IMR-90 (cell line): ENCODE results near the gene TRIM46. TPM values are rescaled to one million over a fixed set of nuclear protein-coding genes. Genes with fewer than 3 reads are reported as not detected.

Source experiments
- ATAC-seq: fragments of 200-7000 bp; cut with Tn5 transposase; 2 replicates; pipeline ENCODE4 v1.9.1; 2020; ENCODE audit warnings: low read depth, mild to moderate bottlenecking, moderate library complexity
- BruUV-seq: library from RNA; stranded (reverse); fragments of 400-500 nt; replicated peaks from 2 replicates; lab custom pipeline; 2021; lab: Mats Ljungman, UMichigan
- CTCF ChIA-PET: fragments of 300-600 bp; formaldehyde crosslinking; extraction: SDS; loops from one replicate; lab custom pipeline; 2021; ENCODE audit warnings: antibody characterized with exemption; lab: Yijun Ruan, JAX
- POLR2A ChIA-PET: fragments of 300-600 bp; sonication (Branson Sonifier 250); formaldehyde crosslinking; loops from one replicate; lab custom pipeline; 2022; ENCODE audit warnings: antibody characterized with exemption; ENCODE audit not compliant: unreplicated experiment; lab: Charles Lee
- DNase-seq: peaks from one replicate; pipeline ENCODE4 v3.0.0; 2013
- H2AFZ ChIP-seq: replicated peaks from 2 replicates; pipeline ENCODE3; 2013; ENCODE audit warnings: low read length, mild to moderate bottlenecking; ENCODE audit not compliant: poor library complexity
- H2AK5ac ChIP-seq: 2 replicates; pipeline ENCODE4 v1.6.1; 2013; ENCODE audit warnings: low read depth, low read length, inconsistent platforms
- H2AK9ac ChIP-seq: replicated peaks from 2 replicates; pipeline ENCODE3; 2013; ENCODE audit warnings: mild to moderate bottlenecking, low read depth, low read length, moderate library complexity; ENCODE audit not compliant: poor library complexity
- H2BK120ac ChIP-seq: 2 replicates; pipeline ENCODE4 v1.6.1; 2013; ENCODE audit warnings: low read depth, low read length, inconsistent platforms
- H2BK15ac ChIP-seq: 3 replicates; pipeline ENCODE4 v1.6.1; 2013; ENCODE audit warnings: low read depth, low read length, inconsistent platforms
- H2BK20ac ChIP-seq: 2 replicates; pipeline ENCODE4 v1.6.1; 2013; ENCODE audit warnings: low read depth, mild to moderate bottlenecking, inconsistent platforms, low read length, moderate library complexity
- H2BK5ac ChIP-seq: 2 replicates; pipeline ENCODE4 v1.6.1; 2013; ENCODE audit warnings: mild to moderate bottlenecking, low read depth, low read length, inconsistent platforms; ENCODE audit not compliant: poor library complexity, severe bottlenecking
- H3K14ac ChIP-seq: replicated peaks from 2 replicates; pipeline ENCODE4 v1.6.1; 2013; ENCODE audit warnings: low read depth, low read length, inconsistent platforms
- H3K18ac ChIP-seq: 2 replicates; pipeline ENCODE4 v1.6.1; 2013; ENCODE audit warnings: low read depth, low read length, control low read depth
- H3K23ac ChIP-seq: 2 replicates; pipeline ENCODE4 v1.6.1; 2013; ENCODE audit warnings: low read depth, low read length, inconsistent platforms
- H3K27ac ChIP-seq: 2 replicates; pipeline ENCODE4 v1.5.1; 2013; ENCODE audit warnings: mild to moderate bottlenecking, control low read depth, low read length; ENCODE audit not compliant: insufficient read depth
- H3K27me3 ChIP-seq: 2 replicates; pipeline ENCODE4 v1.6.1; 2013; ENCODE audit warnings: low read length; ENCODE audit not compliant: control insufficient read depth, insufficient read depth
- H3K36me3 ChIP-seq: 2 replicates; pipeline ENCODE4 v1.6.1; 2013; ENCODE audit warnings: low read length, mixed read lengths; ENCODE audit not compliant: control insufficient read depth, insufficient read depth
- H3K4ac ChIP-seq: 2 replicates; pipeline ENCODE4 v1.6.1; 2013; ENCODE audit warnings: low read depth, low read length, inconsistent platforms
- H3K4me1 ChIP-seq: 2 replicates; pipeline ENCODE4 v1.6.1; 2013; ENCODE audit warnings: low read length, mixed read lengths; ENCODE audit not compliant: control insufficient read depth, insufficient read depth
- H3K4me2 ChIP-seq: 2 replicates; pipeline ENCODE4 v1.6.1; 2013; ENCODE audit warnings: low read depth, mild to moderate bottlenecking, control low read depth, low read length, moderate library complexity
- H3K4me3 ChIP-seq: 2 replicates; pipeline ENCODE4 v1.5.1; 2013; ENCODE audit warnings: low read depth, mild to moderate bottlenecking, control low read depth, low read length, moderate library complexity; ENCODE audit not compliant: insufficient read depth
- H3K56ac ChIP-seq: 2 replicates; pipeline ENCODE4 v1.6.1; 2013; ENCODE audit warnings: low read length, inconsistent platforms; ENCODE audit not compliant: insufficient read depth; ENCODE audit errors: extremely low read depth
- H3K79me1 ChIP-seq, 2 experiments: 2 replicates each; pipeline ENCODE4 v1.6.1; 2013; ENCODE audit warnings: low read length in 2 of 2, inconsistent platforms in 1 of 2, low read depth in 1 of 2
- H3K9ac ChIP-seq: 2 replicates; pipeline ENCODE4 v1.6.1; 2013; ENCODE audit warnings: low read depth, low read length, control low read depth
- H3K9me1 ChIP-seq: 2 replicates; pipeline ENCODE4 v1.6.1; 2013; ENCODE audit warnings: low read length, inconsistent platforms; ENCODE audit not compliant: insufficient read depth
- H3K9me3 ChIP-seq: 2 replicates; pipeline ENCODE4 v1.6.1; 2013; ENCODE audit warnings: low read length; ENCODE audit not compliant: control insufficient read depth, insufficient read depth
- H4K20me1 ChIP-seq: 2 replicates; pipeline ENCODE4 v1.6.1; 2013; ENCODE audit warnings: low read length, inconsistent platforms; ENCODE audit not compliant: insufficient read depth
- H4K5ac ChIP-seq: 2 replicates; pipeline ENCODE4 v1.6.1; 2013; ENCODE audit warnings: mild to moderate bottlenecking, low read depth, low read length, control low read depth
- H4K8ac ChIP-seq, 2 experiments: 2 replicates each; pipeline ENCODE4 v1.6.1; 2013; ENCODE audit warnings: low read depth in 2 of 2, low read length in 2 of 2, control low read depth in 1 of 2, inconsistent platforms in 1 of 2
- H4K91ac ChIP-seq: 2 replicates; pipeline ENCODE4 v1.6.1; 2013; ENCODE audit warnings: low read depth, low read length, inconsistent platforms; ENCODE audit not compliant: insufficient read depth
- BHLHE40 ChIP-seq: fragments of 150-350 bp; IDR thresholded peaks from 2 replicates; pipeline ENCODE4 v1.6.1; 2016; ENCODE audit warnings: mild to moderate bottlenecking, low read depth, low read length
- CEBPB ChIP-seq: IDR thresholded peaks from 2 replicates; pipeline ENCODE4 v1.6.1; 2012; ENCODE audit warnings: low read depth, low read length, improper control_type of control experiment
- CHD1 ChIP-seq: IDR thresholded peaks from 2 replicates; pipeline ENCODE4 v1.6.1; 2012; ENCODE audit warnings: low read depth, low read length, improper control_type of control experiment
- MAZ ChIP-seq: IDR thresholded peaks from 2 replicates; pipeline ENCODE4 v1.6.1; 2012; ENCODE audit warnings: low read depth, mild to moderate bottlenecking, low read length, improper control_type of control experiment, moderate library complexity, borderline replicate concordance
- MXI1 ChIP-seq: IDR thresholded peaks from 2 replicates; pipeline ENCODE4 v1.6.1; 2012; ENCODE audit warnings: low read depth, mild to moderate bottlenecking, low read length, moderate library complexity, borderline replicate concordance
- NFE2L2 ChIP-seq: fragments of 150-350 bp; IDR thresholded peaks from 2 replicates; pipeline ENCODE4 v1.6.1; 2016; ENCODE audit warnings: low read depth, mild to moderate bottlenecking, low read length
- POLR2A ChIP-seq: IDR thresholded peaks from 2 replicates; pipeline ENCODE4 v1.6.1; 2012; ENCODE audit warnings: mild to moderate bottlenecking, low read depth, low read length
- RAD21 ChIP-seq: IDR thresholded peaks from 2 replicates; pipeline ENCODE4 v1.6.1; 2012; ENCODE audit warnings: low read length, improper control_type of control experiment
- RCOR1 ChIP-seq: IDR thresholded peaks from 2 replicates; pipeline ENCODE4 v1.6.1; 2012; ENCODE audit warnings: mild to moderate bottlenecking, low read length, improper control_type of control experiment; ENCODE audit not compliant: insufficient replicate concordance
- SMC3 ChIP-seq: fragments of 150-350 bp; IDR thresholded peaks from 2 replicates; pipeline ENCODE4 v1.6.1; 2016; ENCODE audit warnings: low read depth, mild to moderate bottlenecking, antibody characterized with exemption, low read length, moderate library complexity
- WGBS, 2 experiments: methylation state at CpG; one replicate each; pipeline versions ENCODE4 v1.1.5 to v1.1.7; 2013; ENCODE audit warnings: missing lambda C conversion rate in 2 of 2; ENCODE audit not compliant: insufficient read length in 1 of 2; ENCODE audit errors: extremely low coverage in 2 of 2; 5-methylcytosine and 5-hydroxymethylcytosine counted together
- dilution Hi-C: fragments of 300-500 bp; cut with HindIII; formaldehyde crosslinking; loops from one replicate; pipeline ENCODE4 v1.14.3; 2018; ENCODE audit warnings: low sequenced_read_pairs; ENCODE audit not compliant: unreplicated experiment
- in situ Hi-C: fragments of 300-500 bp; cut with MboI; formaldehyde crosslinking; loops from 3 replicates; pipeline ENCODE4 v1.14.3; 2019; ENCODE audit warnings: low sequenced_read_pairs, inconsistent platforms, mixed read lengths
- intact Hi-C: fragments of 100-400 bp; cut with micrococcal nuclease; formaldehyde crosslinking; loops from 2 replicates; pipeline ENCODE4 v1.10.0; 2022
- polyA plus RNA-seq, 3 experiments: library from polyadenylated mRNA; depleted of rRNA; stranded (reverse); fragments of >200 nt; gene quantifications; 2 replicates each; pipeline ENCODE4 v1.2.3, GENCODE V29; 2012; ENCODE audit warnings: low replicate concordance in 1 of 3
- total RNA-seq: library from RNA; depleted of rRNA; stranded (reverse); fragments of >200 nt; gene quantifications from 2 replicates; pipeline ENCODE4 v1.2.3, GENCODE V29; 2012
- TF ChIP-seq, protein P1 (sequence below): fragments of 150-350 bp; IDR thresholded peaks from 2 replicates; pipeline ENCODE4 v1.6.1; 2017; ENCODE audit warnings: mild to moderate bottlenecking, antibody characterized with exemption, low read length, low read depth

Gene TRIM46
- total and polyA plus RNA-seq, 2 of the 4 experiments (the other 2 are of a cell fraction) = 2.3 to 6.2 TPM

DNA sequence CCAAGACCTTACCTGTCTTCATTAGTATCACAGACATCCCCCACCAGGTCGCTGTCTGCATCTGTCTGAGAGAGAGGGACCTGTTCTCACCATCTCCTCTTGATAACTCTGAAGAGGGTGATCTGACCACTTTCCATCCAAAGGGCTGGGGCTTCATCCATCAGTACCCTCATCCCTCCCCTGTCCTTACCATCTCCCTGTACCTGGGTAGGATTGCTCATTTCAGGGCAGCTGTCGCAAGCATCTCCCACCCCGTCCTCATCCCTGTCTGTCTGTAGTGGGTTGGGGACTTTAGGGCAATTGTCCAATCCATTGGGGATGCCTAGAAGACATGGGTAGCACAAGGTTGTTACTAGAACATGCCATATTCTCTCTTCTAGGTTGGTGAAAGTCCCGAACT, 26.1 kb downstream of the TRIM46 start:
- H3K4me2 ChIP-seq = no peak overlapping the region
- ChIA-PET CTCF (no interaction called here), POLR2A (no interaction called here)
- no peak overlapping the region for H3K23ac ChIP-seq
- no peaks in the 10 kb centered on the region for H3K9me3 ChIP-seq
- peaks cover 28% of the 10 kb centered on the region for H3K36me3 ChIP-seq
- in situ Hi-C loops = no loop called here
- DNase-seq (no peak), ATAC-seq (no peak)
- TF ChIP-seq CHD1 (no peak), MAZ (no peak), RAD21 (no peak), RCOR1 (no peak), SMC3 (no peak), POLR2A (no peak), BHLHE40 (no peak), CEBPB (no peak), MXI1 (no peak), NFE2L2 (no peak)
- TF ChIP-seq, protein P1, sequence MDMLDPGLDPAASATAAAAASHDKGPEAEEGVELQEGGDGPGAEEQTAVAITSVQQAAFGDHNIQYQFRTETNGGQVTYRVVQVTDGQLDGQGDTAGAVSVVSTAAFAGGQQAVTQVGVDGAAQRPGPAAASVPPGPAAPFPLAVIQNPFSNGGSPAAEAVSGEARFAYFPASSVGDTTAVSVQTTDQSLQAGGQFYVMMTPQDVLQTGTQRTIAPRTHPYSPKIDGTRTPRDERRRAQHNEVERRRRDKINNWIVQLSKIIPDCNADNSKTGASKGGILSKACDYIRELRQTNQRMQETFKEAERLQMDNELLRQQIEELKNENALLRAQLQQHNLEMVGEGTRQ = no peak
- H3K27ac ChIP-seq = no peak overlapping the region
- H3K9me1 ChIP-seq = peaks cover 15% of the 10 kb centered on the region; the same call in 1 of the 2 replicates
- no peak overlapping the region for H4K91ac ChIP-seq
- peaks cover 6% of the 10 kb centered on the region; the same call in 1 of the 2 replicates for H3K4me1 ChIP-seq
- H2AK9ac ChIP-seq = no peak overlapping the region
- dilution Hi-C loops = no loop called here
- H2AFZ ChIP-seq = no peak overlapping the region
- intact Hi-C loops = loop anchor here (10.0 kb wide), 2 partner anchors 125 to 395 kb away; partner anchors contain the start of gene RUSC1
- WGBS, 2 experiments = 60% methylated on average over 1 of the region's 4 CpGs; no CpG with 5 or more reads in 1 of the 2 experiments
- no peak overlapping the region for H4K8ac ChIP-seq
- no peak overlapping the region for H4K5ac ChIP-seq
- no peak overlapping the region for H2BK15ac ChIP-seq
- no peaks in the 10 kb centered on the region for H3K27me3 ChIP-seq
- no peak overlapping the region for H3K4me3 ChIP-seq
- H3K9ac ChIP-seq = no peak overlapping the region
- H3K56ac ChIP-seq = no peak overlapping the region
- no peak overlapping the region for H3K18ac ChIP-seq
- H2BK20ac ChIP-seq = no peak overlapping the region
- H4K20me1 ChIP-seq = no peaks in the 10 kb centered on the region
- H2BK120ac ChIP-seq = no peak overlapping the region
- H3K79me1 ChIP-seq = peaks cover 13 to 30% of the 10 kb centered on the region in 2 experiments; a peak in 3 of 4 replicates
- no TSS peak for BruUV-seq
- no peak overlapping the region for H2BK5ac ChIP-seq
- no peak overlapping the region for H2AK5ac ChIP-seq
- no peak overlapping the region for H3K14ac ChIP-seq
- no peak overlapping the region for H3K4ac ChIP-seq
